HT1080 (cell line): Measurements from ENCODE around the gene KANSL3. TPM values are rescaled to one million over a fixed set of nuclear protein-coding genes. Genes with fewer than 3 reads are reported as not detected.
"Not testable (repeated sequence)": the region's sequence is repeated elsewhere in the genome, so short reads cannot be mapped to it uniquely, and the experiment has no call there.

Source experiments
- DNase-seq: peaks from one replicate; pipeline ENCODE4 v3.0.0-alpha.2; 2015; ENCODE audit warnings: low read depth
- polyA plus RNA-seq, 2 experiments: library from polyadenylated mRNA; depleted of rRNA; stranded (reverse); fragments of >200 nt; gene quantifications; 2 replicates each; pipeline ENCODE4 v1.2.3, GENCODE V29; 2015
- total RNA-seq: library from RNA; depleted of rRNA; stranded (reverse); fragments of >200 nt; shearing (Covaris generic); gene quantifications from 2 replicates; pipeline ENCODE4 v1.2.3, GENCODE V29; 2014; rRNA removed

Gene KANSL3
- total RNA-seq = 13.1 and 13.2 TPM in 2 replicates
- 9.5 and 11.5 TPM in 2 replicates for polyA plus RNA-seq (2015; cell fraction: cytosol; rRNA removed)
- polyA plus RNA-seq (2015; cell fraction: nucleus; rRNA removed) = 17.8 and 18.8 TPM in 2 replicates

DNA sequence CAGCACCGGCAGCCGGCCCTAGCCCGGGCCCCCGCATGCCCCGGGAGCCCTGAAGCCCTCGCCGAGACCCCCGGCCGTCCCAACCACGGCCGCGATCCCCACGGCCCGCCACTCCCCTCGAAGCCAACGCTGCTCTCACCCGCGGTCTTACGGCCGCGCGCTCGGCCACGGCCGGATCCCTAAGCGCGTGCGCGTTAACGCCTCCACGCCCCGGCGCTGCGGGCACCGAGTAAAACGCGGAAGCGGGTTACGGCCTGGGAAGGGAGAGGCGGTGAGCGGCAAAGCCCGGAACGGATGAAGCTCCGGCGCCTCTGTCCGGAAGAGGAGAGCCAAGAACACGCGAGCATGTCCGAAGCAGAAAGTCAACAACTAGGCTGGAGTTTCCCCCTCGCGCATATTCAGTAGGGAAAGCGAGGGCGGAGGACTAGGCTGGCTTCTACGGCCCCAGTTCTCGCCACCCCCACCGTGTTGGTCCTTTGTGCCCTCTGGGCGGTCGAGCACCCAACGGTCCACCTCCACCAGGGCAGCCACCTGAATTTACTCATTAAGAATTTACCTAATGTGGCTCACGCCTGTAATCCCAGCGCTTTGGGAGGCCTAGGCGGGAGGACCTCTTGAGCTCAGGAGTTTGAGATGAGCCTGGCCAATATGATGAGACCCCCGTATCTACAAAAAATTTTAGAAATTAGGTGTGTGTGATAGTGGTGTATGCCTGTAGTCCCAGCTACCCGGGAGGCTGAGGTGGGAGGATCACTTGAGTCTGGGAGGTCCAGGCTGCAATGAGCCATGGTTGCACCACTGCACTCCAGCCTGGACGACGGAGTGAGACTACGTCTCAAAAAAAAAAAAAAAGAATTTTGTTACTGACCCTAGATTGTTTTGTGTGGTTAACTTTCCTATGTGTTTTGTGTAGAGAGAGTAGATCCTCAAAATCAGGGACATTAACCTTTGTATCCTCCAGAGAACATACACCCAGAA is at the start of gene KANSL3:
TSS of gene KANSL3 (minus strand) at position 169 of the 978 bp plus-strand sequence. CDS start 1,177 bp downstream, outside the sequence.
- peak; percentile 75 for DNase-seq

DNA sequence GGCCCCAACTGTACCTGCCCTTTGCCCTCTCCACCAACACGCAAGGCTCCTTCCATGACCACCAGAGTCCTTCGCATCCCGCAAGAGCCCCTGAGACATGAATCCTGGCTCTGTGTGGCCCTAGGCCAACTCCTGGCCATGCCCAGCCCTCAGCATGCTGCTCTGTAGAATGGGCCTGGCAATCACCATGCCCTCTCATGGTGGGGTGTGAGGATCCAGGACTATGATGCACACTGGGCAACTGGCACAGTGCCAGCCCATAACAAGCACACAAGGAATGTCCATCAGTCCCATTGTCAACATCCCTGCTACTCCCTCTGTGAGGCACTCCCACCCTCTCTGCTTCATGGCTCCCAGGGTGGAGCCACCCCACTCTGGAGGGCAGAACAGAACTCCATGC is 49.2 kb upstream of the KANSL3 start:
- DNase-seq = no peak

DNA sequence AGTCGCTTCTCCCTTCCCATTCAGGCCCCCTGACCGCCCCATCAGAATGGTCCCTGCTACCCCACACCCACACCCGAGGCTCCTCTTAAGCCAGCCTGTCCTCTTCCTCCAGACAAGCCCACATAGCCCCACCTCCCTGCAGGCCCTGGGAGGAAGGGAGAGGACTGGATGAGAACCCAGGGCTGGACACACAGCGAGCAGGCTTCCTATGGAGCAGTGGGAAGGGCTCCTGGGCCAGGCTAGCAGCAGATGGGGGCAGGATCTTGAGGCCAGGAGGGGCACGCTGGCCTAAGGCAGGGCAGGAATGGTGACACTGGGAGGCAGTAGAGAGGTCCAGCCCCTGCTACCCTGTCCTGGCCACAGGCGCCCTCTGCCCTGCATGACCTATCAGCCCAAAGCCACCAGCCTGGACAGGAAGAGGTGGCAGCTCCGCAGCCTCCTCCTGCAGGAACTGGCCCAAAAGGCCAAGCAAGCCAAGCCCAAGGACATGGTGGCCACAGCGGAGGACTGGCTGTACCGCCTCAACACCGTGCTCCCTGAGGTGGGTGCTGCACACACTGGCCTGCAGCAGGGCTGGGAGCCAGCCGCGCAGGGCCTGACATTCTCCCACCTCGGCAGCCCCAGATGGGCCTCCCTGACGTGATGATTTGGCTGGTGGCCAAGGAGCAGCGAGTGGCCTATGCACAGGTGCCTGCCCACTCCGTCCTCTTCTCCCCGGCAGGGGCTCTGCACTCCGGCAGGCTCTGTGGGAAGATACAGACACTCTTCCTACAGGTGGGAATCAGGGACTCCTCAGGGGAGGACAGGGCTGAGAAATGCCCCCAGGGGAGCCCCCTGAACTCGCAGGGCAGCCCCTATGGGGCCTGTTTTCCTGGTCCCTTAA is 47.7 kb upstream of the KANSL3 start:
- DNase-seq = no peak

DNA sequence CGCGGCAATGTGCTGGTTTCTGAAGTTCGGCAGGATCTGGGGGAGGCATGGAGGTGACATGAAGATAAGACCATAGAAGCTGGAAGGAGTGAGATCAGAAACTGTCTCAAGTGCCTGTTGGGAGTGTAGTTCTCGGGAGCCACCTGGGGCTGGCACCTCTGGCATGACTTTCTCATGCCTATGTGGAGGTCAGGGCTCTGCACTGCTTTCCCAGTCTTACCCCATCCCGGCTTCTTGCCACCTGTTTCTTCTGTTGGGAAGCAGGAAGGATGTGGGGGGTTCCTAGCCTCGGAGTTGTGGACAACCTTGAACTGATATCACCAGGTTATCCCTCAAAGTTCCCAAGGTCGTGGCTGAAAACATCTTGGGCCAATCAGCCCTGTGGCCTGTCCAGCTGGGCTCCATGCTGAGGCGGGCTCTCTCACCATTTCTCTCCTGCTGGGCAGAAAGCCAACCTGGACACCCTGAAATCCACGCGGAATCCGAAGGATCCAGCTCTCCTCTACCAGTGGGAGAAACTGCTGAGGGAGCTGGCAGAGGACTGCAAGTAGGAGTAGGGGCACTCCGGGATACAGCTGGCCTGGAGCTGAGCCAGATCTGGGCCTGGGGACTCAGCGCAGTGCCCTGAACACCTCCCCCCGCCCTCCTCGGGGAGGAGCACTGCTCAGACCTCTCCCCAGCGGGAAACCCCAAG is 46.9 kb upstream of the KANSL3 start:
- DNase-seq = no peak

DNA sequence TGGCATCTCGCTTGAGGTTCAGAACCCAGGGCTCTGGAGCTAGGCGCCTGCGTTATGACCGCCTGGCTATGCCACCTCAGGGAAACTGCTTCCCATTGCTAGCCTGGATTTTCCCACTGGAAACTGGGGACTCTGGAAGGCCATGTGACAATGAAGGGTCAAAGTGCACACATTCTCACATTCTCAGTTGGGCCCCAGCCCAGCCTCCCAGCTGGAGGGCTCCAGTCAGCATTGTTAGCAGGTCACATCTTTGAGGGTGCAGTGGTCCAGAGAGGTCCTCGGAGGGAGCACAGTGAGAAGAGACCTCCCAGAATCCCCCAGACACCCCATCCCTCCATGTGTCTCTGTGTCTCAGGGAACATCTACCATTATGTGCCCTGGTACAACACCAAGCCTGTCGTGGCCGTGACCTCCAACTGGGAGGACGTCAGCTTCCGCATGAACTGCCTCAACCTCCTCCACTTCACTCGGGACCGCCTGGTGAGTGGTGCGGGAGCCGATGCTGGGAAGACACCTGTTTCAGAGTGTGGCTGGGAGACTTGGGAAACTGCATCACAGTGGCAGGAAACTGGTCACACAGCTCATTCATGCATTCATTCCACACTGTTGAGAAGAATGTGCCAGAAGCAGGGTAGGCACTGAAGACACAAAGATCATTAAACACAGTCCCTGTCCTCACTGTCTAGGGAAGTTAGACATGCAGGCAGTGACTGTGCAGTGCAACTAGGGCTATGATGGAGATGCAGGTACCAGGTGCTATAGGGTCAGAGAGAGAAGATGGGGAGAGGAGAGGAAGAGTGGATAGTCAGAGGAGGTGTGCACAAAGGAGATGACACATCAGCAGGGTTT is 46.1 kb upstream of the KANSL3 start:
- no peak for DNase-seq

DNA sequence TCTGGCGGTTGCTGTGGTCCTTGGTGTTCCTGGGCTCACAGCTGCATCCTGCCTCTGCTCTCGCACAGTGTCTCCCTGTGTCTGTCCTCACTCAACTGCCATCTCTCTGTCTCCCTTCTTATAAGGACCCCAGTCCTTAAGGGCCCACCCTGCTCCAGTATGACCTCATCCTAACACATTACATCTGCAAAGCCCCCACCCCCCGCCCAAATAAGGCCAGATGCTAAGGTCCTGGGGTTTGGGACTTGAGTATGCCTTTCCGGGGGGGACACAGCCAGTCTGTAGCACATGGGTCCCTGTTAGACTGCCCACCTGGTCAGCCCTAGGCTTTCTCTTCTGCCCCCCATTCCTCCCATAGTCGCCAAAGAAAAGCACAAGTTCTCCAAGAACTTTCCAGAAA is 45.2 kb upstream of the KANSL3 start:
- DNase-seq = no peak

DNA sequence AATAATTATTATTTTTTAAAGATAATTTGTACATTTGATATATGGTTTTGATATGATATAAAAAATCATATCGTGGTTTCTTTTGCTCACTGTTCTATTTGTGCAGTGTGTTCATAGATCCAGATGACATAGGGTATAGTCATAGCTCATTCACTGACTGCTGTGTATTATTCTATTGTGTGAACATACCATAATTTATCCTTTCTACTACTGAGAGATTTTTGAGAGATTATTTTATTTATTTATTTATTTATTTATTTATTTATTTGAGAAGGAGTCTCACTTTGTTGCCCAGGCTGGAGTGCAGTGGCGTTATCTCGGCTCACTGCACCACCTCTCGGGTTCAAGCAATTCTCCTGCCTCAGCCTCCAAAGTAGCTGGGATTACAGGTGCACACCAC is 43.4 kb upstream of the KANSL3 start:
- DNase-seq = no peak

DNA sequence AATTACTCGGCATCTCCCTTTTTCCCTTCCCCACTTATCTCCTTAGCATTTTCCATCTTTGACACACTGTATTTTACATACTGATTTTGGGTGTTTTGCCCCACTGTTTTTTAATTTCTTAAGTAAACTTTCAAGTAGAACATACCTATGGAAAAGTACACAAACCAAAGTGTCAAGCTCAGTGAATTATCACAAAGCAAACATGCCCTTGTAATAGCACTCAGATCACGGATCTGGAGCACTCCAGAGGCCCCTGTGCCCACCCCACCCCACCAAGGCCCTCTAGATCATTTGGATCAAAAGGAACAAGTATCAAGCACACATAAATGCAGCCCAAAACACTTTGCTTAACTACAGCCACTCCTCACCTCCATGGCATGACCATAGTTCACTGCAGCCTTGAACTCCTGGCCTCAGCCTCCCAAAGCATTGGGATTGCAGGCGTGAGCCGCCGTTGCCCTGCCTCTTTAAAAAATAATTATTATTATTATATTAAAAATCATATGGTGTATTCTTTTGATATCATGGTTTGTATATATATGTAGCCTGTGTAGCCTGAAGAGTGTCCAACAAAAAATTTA is 42.5 kb upstream of the KANSL3 start:
- no peak for DNase-seq

DNA sequence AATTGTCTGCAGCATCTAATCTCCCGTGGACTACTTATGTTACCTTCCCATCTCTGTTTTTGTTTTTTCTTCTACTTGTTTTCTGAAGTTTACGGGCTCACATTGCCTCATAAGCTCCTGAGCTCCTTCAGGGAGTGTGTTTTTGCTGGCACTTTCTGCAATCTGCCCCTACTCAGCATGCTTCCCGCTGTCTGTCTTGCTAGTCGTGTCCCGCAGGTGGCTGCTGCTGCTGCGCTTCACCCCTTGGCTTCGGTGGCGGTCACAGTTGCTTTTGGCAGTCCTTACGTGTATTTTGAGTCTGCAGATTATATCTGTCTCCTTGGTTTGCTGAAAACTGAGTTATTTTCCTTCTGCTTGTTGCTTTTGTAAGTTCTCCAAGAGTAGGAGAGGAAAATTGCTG is 41.7 kb upstream of the KANSL3 start:
- DNase-seq = no peak

DNA sequence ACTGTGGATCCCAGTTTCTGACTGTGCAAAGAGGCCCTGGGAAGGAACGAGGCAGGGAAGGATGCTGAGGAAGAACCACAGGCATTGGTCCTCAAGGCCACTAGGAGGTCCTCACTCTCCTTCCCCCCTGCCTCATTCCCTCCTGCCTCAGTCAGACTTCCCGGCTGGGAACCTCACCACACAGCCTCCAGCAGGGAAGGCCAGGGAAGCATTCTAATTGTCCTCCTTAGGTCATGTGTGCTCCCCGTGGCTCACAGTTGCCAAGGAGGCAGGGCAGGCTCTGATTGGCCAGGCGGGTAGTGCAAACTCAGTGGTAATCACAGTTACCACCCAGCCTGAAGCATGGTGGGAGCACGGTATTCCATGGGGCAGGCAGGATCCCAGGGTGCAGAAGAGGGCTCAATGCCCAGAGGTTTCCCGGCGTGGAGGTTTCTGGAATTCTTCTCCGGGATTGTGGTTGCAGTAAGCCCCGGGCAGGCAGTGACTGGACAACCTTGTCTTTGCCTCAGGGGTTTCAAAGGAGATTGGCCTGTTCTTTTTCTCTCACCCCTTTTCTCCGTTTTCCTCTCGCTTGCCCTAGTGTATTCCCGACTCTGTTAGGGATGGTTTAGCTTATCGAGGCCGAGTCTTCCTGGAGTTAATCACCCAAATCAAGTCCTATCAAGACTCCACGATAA is 31.6 kb upstream of the KANSL3 start:
- DNase-seq = no peak

DNA sequence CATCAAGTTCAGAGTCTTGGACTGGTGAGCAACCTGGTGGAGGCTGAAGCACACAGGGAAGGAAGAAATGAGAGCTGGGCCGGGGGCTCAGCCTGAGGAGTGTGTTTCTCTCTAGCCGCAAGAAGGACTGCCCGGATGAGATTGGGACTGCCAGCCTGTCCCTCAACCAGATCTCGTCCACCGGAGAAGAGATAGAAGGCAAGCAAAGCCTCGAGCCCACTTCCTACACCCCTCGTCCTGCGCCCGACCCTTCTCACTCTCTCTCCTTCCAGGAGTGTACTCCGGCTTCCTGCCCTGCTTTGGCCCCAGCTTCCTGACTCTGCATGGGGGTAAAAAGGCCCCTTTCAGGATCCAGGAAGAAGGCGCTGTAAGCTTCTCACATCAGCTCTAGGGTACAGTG is 30.7 kb upstream of the KANSL3 start:
- no peak for DNase-seq

DNA sequence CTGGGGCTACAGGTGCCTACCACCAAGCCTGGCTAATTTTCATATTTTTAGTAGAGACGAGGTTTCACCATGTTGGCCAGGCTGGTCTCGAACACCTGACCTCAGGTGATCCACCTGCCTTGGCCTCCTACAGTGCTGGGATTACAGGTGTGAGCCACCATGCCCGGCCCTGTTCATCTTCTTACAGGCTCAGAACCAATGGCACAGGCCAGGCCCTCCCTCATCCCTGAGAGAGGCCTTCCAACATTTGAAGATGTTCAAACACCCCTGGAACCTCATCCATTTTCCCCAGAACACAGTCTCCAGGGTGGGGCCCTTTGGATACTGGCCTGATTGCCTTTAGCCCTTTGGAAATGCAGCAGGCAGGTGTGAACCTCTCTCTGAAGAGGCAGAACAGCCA is 27.6 kb upstream of the KANSL3 start:
- not testable (repeated sequence) for DNase-seq

DNA sequence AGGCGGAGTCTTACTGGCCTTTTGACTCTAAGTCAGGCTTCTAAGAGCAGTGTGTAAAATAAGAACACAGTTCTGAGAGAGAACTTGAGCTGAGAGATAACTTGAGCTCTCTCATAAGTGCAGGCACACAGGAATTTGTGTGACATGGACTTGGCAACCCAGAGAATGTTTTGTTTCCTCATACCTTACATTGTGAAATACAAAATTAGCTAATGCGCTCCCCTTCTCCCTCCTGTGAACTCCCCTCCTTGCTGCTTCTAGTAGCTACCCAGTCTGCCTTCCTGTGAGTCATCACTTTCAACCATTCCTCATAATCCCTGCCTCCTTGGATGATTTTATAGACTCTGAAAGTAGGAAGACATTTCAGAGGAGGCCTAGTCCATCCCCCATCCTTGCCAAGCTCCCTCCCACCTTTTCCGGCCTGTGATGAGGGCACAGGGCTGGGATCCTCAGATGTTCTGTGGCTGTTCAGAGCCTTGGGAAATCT is 27.0 kb upstream of the KANSL3 start:
- DNase-seq = peak; percentile 92

DNA sequence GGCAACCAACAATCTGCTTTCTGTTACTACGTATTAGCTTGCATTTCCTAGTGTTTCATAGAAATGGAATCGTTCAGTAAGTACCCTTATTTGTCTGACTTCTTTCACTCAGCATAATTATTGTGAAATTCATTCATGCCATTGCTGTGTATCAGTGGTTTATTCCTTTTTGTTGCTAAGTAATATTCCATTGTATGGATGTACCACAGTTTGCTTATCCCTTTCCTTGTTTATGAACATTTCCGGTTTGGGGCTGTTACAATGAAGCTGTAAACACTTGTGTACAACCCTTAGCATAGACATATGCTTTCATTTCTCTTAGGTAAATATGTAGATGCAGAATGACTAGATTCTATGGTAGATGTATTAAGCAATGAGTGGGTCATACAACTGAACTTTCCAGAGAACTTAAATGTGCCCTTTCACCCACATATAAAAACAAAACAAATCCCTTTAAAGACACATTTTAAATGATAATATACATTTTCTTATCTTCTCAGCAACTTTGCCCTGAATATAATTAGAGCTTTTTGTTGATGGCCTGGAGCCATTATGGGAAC is 26.3 kb upstream of the KANSL3 start:
- no peak for DNase-seq

DNA sequence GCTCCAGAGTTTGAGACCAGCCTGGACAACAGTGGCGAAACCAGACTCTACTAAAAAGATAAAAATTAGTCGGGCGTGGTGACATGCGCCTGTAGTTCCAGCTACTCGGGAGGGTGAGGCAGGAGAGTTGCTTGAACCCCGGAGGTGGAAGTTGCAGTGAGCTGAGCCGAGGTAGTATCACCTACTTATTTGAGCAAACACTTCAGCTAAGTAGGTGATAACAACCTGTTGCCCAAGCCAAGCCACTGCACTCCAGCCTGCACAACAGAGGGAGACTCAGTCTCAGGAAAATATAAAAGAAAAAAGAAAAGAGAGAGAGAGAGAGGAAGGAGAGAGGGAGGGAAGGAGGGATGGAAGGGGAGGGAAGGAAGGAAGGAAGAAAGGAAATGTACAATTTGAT is 25.7 kb upstream of the KANSL3 start:
- DNase-seq = no peak

DNA sequence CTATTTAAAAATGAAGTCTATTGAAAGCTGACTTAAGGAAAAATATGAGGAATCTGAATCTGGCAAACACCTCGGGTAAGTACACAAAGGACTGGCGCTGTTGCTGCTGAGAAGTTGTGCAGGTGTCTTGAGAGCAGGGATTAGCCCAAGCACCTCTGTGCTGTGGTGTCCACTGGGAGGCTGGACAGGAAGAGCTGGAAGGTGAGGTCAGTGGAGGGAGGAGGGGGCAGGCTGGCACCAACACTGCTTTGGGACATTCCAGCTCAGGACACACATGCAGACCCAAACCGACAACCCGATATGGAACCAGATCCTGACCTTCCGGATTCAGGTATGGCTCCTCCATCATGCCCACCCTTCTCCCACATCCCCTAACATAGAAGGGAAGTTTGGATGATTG is 25.1 kb upstream of the KANSL3 start:
- no peak for DNase-seq

DNA sequence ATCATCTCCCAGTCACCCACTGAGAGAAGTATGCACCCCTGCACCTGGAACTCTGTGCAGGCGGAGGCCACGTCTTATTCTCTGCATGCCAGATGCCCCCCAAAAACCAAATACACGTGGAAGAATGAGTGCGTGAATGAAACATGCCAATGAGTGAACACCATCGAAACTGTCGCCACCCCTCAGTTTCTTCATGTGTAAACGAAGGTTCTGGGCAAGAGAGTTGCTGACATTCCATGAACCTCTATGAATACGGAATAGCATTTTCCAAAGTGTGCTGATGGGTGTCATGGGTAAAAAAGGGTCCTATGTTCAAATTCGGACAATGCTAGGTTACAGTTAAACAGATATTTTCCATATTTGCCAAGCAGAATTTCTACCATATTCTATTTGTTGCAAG is 24.2 kb upstream of the KANSL3 start:
- no peak for DNase-seq

DNA sequence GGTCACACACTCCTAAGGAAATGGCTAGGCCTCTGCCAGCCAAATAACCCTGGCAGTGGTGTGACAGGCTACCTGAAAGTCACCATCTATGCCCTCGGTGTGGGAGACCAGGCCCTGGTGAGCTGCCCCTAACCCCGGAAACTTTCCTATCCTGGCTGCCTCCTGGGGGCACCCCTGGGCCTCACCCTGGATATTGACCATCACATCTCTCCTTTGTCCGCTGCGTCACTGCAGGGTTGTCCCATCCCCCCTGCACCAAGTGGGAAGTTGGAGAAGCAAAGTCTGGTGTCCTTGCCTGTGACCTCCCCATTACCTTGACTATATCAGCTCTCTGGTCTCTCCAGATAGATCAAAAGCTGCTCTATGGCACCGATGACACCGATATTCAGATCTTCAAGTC is 23.2 kb upstream of the KANSL3 start:
- DNase-seq = no peak

DNA sequence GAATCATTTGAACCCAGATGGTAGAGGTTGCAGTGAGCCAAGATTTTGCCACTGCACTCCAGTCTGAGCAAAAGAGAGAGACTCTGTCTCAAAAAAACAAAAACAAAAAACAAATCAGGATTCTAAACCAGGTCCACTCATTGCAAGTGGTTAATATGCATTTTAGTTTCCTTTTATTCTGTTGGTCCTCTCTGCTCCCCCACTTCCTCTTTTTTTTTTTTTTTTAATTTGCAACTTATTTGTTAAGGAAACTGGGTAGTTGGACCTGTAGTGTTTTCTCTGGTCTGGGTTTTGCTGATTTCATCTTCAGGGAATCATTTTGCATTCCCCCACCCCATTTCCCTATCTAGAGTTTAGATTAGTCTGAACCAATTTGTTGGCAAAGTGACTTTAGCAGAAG is 18.4 kb upstream of the KANSL3 start:
- no peak for DNase-seq
